Measurements from ENCODE around the gene LRRC8C.

Gene LRRC8C

DNA sequence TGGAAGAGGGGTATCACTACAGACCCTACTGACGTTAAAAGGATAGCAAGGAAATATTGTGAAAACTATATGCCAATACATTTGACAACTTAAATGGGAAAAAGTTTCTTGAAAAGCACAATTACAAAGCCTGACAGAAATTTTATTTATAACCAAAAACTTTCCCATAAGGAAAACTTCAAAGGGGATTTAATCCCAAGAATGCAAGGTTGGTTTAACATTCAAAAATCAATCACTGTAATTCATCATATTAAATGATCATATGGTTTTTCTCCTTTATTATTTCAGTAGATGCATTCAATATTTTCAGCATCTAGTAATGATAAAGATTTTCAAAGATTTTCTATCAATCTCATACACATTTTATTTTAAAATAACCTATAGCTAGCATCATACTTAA is 13.3 kb downstream of the LRRC8C start:
- TF ChIP-seq, protein P1, sequence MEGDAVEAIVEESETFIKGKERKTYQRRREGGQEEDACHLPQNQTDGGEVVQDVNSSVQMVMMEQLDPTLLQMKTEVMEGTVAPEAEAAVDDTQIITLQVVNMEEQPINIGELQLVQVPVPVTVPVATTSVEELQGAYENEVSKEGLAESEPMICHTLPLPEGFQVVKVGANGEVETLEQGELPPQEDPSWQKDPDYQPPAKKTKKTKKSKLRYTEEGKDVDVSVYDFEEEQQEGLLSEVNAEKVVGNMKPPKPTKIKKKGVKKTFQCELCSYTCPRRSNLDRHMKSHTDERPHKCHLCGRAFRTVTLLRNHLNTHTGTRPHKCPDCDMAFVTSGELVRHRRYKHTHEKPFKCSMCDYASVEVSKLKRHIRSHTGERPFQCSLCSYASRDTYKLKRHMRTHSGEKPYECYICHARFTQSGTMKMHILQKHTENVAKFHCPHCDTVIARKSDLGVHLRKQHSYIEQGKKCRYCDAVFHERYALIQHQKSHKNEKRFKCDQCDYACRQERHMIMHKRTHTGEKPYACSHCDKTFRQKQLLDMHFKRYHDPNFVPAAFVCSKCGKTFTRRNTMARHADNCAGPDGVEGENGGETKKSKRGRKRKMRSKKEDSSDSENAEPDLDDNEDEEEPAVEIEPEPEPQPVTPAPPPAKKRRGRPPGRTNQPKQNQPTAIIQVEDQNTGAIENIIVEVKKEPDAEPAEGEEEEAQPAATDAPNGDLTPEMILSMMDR (IDR thresholded peaks at IDR 0.05) = no peak
- DNase-seq (ENCODE audit: low spot score) = no peak
- H3K4me3 ChIP-seq = no peak overlapping the region
- H3K27ac ChIP-seq = no peak overlapping the region

DNA sequence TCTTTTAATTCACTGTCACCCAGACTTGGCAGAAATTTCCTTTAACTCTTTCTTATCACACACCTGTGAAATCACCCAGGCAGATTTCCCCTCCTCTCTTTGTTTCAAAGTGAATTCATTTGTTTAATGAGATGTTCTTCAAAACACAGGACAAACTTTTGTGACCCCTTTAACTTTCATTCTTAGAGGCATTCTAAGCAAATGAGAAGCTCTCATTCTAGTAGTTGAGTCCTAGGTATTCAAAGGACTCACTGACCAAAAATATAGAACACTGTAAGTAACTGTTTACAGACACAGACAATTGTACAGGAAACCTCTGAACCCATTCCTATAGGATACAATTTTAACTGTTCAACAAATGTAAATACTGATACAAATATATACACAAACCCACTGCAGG is 16.9 kb downstream of the LRRC8C start:
- H3K27ac ChIP-seq = no peak overlapping the region
- H3K4me3 ChIP-seq = no peak overlapping the region
- no peak for DNase-seq (ENCODE audit: low spot score)
- TF ChIP-seq, protein P1 (IDR thresholded peaks at IDR 0.05) = no peak

DNA sequence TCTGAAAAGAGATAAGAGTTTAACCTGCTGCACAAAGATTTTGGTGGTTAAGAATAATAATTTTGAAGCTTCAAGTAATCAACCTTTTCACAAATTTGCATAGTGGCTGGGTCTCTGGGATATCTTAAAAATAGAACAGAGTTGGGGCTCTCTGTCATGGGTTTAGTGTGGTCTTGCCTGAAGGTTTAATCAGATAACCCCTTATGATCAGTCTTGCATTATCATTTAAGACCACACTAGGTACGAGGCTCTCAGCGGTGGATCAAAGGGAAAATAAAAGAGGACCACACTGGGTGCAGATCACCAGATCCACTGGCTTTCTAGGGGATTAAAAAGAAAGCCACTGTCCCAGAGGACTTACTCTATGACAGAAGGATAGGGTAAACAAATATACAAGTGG is 19.5 kb downstream of the LRRC8C start:
- TF ChIP-seq, protein P1 (IDR thresholded peaks at IDR 0.05) = no peak
- H3K4me3 ChIP-seq = no peak overlapping the region
- H3K27ac ChIP-seq = no peak overlapping the region
- no peak for DNase-seq (ENCODE audit: low spot score)

DNA sequence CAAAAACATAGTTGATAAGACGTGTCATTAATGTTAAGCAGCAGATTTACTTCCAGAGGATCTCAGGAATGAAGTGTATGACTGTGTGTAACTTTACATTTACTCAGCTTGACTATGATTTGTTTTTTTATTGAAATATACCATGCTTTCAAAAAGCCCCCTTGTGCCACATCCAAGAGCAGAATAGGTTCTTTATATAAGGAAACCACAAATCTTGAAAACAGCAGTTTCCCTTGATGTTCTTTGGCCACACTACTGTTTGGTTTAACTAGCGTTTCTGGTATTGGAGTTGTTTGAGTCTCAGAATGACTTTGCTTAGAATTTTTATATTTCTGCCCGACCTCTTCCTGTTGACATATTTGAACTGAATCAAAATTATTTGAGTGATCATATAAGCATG is 25.0 kb downstream of the LRRC8C start:
- no peak overlapping the region for H3K27ac ChIP-seq
- no peak overlapping the region for H3K4me3 ChIP-seq
- TF ChIP-seq, protein P1 (IDR thresholded peaks at IDR 0.05) = no peak
- DNase-seq (ENCODE audit: low spot score) = no peak

DNA sequence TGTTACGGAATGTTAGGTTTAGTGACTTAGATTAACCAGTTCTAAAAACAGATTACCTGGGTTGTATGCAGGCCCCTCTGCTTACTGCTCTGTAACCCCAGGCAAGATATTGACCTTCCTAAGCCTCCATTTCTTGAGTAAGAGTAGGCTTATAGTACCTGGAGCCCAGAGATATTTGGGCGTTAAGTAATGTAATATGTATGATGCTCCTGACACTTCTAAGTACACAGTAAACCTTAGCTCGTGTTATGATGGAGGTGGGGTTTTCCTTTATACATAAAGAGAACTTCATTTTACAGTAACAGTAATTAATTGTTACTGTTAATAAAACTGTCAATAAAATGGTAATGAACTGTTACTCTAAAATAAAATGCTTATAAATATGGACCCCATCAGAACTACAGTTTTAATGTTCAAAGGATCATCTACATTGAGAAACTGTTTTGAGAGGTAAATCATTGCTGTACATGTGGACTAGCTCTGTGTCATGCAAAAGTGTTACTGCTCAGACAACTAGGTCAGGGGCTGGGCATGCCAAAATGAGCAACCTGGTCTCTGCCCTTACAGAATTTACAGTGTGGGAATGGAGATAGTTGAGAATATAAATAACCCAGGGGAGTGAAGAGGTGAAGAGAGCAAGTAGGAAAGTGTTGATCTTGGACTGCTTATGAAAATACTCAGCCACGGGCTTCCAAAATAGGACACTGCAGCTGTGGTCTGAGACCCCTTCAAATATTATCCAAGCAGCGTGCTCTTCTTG is 26.6 kb downstream of the LRRC8C start:
- no peak overlapping the region for H3K4me3 ChIP-seq
- DNase-seq (ENCODE audit: low spot score) = no peak
- H3K27ac ChIP-seq = no peak overlapping the region
- TF ChIP-seq, protein P1 (IDR thresholded peaks at IDR 0.05) = no peak

DNA sequence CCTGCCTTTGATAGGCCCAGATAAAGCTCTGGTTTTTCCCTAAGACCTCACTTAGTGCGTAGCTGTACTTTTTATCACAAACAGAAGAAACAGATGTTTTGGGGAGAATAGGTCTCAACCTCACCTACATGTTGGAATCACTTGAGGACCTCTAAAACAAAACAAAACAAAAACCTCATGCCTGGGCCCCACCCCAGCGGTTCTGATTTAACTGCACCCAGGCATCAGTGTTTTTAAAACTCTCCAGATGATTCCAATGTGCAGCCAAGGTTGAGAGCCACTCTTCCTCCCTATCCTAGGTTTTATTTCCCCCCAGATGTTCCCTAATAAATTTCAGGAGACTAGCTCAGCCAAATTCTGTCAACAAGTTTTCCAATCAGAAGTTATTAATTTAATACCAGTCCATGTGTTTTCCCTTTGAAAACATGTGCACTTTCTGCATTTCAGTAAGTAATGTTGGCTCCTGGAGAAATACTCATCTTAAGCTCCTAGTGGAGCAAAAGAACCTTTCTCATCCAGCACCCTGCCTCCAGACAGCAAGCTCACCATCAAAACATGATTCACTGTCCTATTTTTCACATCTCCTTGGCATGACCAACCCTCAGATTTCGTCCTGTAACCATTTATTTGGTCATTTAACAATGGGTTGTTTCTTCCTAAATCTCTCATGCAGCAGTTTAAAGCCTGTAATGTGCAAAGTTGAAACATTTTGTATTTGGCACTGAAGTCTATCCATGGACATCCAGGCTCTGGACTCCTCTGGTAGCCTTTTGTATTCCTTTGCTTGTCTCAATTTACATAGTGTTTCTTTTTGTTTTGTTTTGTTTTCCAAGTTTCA is 27.5 kb downstream of the LRRC8C start:
- no peak for DNase-seq (ENCODE audit: low spot score)
- H3K27ac ChIP-seq = no peak overlapping the region
- TF ChIP-seq, protein P1 (IDR thresholded peaks at IDR 0.05) = no peak

More for the DNA sequence above, 27.5 kb downstream of the LRRC8C start:
- no peak overlapping the region for H3K4me3 ChIP-seq
